HepG2 (cell line): ENCODE measurements around the gene PHOSPHO2. TPM values are rescaled to one million over a fixed set of nuclear protein-coding genes. Genes with fewer than 3 reads are reported as not detected.
A peak's percentile ranks its signal among the peaks of the same experiment; 100 is the strongest.

Experiments
- EP300 ChIP-seq, 3 experiments: sonication (generic) in 1 of 3; formaldehyde crosslinking in 1 of 3; IDR thresholded peaks; 2 replicates each; pipeline versions ENCODE4 v1.5.1 to v1.6.1; 2011 to 2020; ENCODE audit warnings: low read depth in 2 of 3, low read length in 2 of 3, borderline replicate concordance in 1 of 3, improper control_type of control experiment in 1 of 3, mild to moderate bottlenecking in 1 of 3, missing genetic modification reagents in 1 of 3, moderate library complexity in 1 of 3
- HDAC1 ChIP-seq: sonication (generic); formaldehyde crosslinking; IDR thresholded peaks from 2 replicates; pipeline ENCODE4 v1.5.1; 2020; ENCODE audit warnings: mild to moderate bottlenecking, missing genetic modification reagents
- ISL2 ChIP-seq: sonication (generic); formaldehyde crosslinking; IDR thresholded peaks from 2 replicates; pipeline ENCODE4 v1.5.0; 2020; ENCODE audit warnings: missing genetic modification reagents
- KDM6A ChIP-seq: IDR thresholded peaks from 2 replicates; pipeline ENCODE4 v1.6.1; 2016; ENCODE audit warnings: low read depth
- MTA3 ChIP-seq: sonication (generic); formaldehyde crosslinking; IDR thresholded peaks from 2 replicates; pipeline ENCODE4 v1.4.0; 2020; ENCODE audit warnings: missing genetic modification reagents
- NR2F6 ChIP-seq, 2 experiments: IDR thresholded peaks; 2 replicates each; pipeline ENCODE4 v1.6.1; 2016; ENCODE audit warnings: antibody characterized with exemption in 1 of 2, mild to moderate bottlenecking in 1 of 2
- RCOR2 ChIP-seq: IDR thresholded peaks from 2 replicates; pipeline ENCODE4 v1.6.1; 2016; ENCODE audit warnings: missing biosample characterization, missing genetic modification reagents
- SALL2 ChIP-seq: sonication (generic); formaldehyde crosslinking; IDR thresholded peaks from 2 replicates; pipeline ENCODE4 v1.8.1; 2023; ENCODE audit warnings: mild to moderate bottlenecking, missing genetic modification reagents, inconsistent platforms
- SIN3A ChIP-seq: IDR thresholded peaks from 2 replicates; pipeline ENCODE4 v1.6.1; 2011; ENCODE audit warnings: low read depth, mild to moderate bottlenecking, control low read depth, low read length, borderline replicate concordance
- ZNF160 ChIP-seq: sonication (generic); formaldehyde crosslinking; IDR thresholded peaks from 2 replicates; pipeline ENCODE4 v1.8.0; 2022; ENCODE audit warnings: mild to moderate bottlenecking, inconsistent platforms, missing genetic modification reagents
- ZNF354B ChIP-seq: sonication (generic); formaldehyde crosslinking; IDR thresholded peaks from 2 replicates; pipeline ENCODE4 v1.8.0; 2022; ENCODE audit warnings: mild to moderate bottlenecking, missing genetic modification reagents
- ZNF547 ChIP-seq: sonication (generic); formaldehyde crosslinking; IDR thresholded peaks from 2 replicates; pipeline ENCODE4 v1.5.1; 2020; ENCODE audit warnings: mild to moderate bottlenecking, missing genetic modification reagents
- ZNF567 ChIP-seq: sonication (generic); formaldehyde crosslinking; IDR thresholded peaks from 2 replicates; pipeline ENCODE4 v1.8.1; 2023; ENCODE audit warnings: mild to moderate bottlenecking, missing genetic modification reagents, borderline replicate concordance
- ZNF792 ChIP-seq: IDR thresholded peaks from 2 replicates; pipeline ENCODE4 v1.6.1; 2016
- ZZZ3 ChIP-seq: sonication (generic); formaldehyde crosslinking; IDR thresholded peaks from 2 replicates; pipeline ENCODE4 v1.4.0; 2020; ENCODE audit warnings: missing genetic modification reagents, mild to moderate bottlenecking, borderline replicate concordance
- polyA plus RNA-seq, 8 experiments: library from polyadenylated mRNA; depleted of rRNA in 3 of 8; stranded (reverse) in 7 of 8; unstranded in 1 of 8; fragments of >200 nt; fragmentation: Illumina TruSeq in 4 of 8; extraction: Trizol in 4 of 8; gene quantifications; 2 replicates each; pipeline versions ENCODE4 v1.2.1 to v1.2.3, GENCODE V29; 2011 to 2016; ENCODE audit warnings: low read depth in 4 of 8, missing spikeins in 1 of 8, mixed read lengths in 1 of 8; ENCODE audit not compliant: insufficient read depth in 1 of 8
- total RNA-seq, 5 experiments: library from RNA; depleted of rRNA; stranded (reverse); fragments of >200 nt; fragmentation: Illumina TruSeq; extraction: Trizol; gene quantifications; 2 replicates each; pipeline ENCODE4 v1.2.3, GENCODE V29; 2016; ENCODE audit warnings: low read depth in 1 of 5
- TF ChIP-seq, protein P1 (sequence below): sonication (generic); formaldehyde crosslinking; IDR thresholded peaks from 2 replicates; pipeline ENCODE4 v1.5.0; 2020; ENCODE audit warnings: missing genetic modification reagents, mild to moderate bottlenecking, borderline replicate concordance
- TF ChIP-seq, protein P2 (sequence below): sonication (generic); formaldehyde crosslinking; IDR thresholded peaks from 2 replicates; pipeline ENCODE4 v1.4.0; 2020; ENCODE audit warnings: mild to moderate bottlenecking, missing genetic modification reagents
- TF ChIP-seq, protein P3 (sequence below): sonication (generic); formaldehyde crosslinking; IDR thresholded peaks from 2 replicates; pipeline ENCODE4 v1.8.0; 2022; ENCODE audit warnings: mild to moderate bottlenecking, missing genetic modification reagents, moderate library complexity
- TF ChIP-seq, protein P4 (sequence below): fragments of 450-650 bp; IDR thresholded peaks from 2 replicates; pipeline ENCODE4 v1.6.1; 2017
- TF ChIP-seq, protein P5 (sequence below): IDR thresholded peaks from 2 replicates; pipeline ENCODE4 v1.6.1; 2016; ENCODE audit warnings: missing genetic modification reagents, missing compliant biosample characterization
- TF ChIP-seq, protein P6 (sequence below): sonication (generic); formaldehyde crosslinking; IDR thresholded peaks from 2 replicates; pipeline ENCODE4 v1.8.0; 2022; ENCODE audit warnings: mild to moderate bottlenecking, missing genetic modification reagents, moderate library complexity

PHOSPHO2 gene
- total and polyA plus RNA-seq, 2 of the 13 experiments (the other 11 are each of a cell fraction or from before 2014, with no cell fraction given): 6.1 to 11.4 TPM

DNA sequence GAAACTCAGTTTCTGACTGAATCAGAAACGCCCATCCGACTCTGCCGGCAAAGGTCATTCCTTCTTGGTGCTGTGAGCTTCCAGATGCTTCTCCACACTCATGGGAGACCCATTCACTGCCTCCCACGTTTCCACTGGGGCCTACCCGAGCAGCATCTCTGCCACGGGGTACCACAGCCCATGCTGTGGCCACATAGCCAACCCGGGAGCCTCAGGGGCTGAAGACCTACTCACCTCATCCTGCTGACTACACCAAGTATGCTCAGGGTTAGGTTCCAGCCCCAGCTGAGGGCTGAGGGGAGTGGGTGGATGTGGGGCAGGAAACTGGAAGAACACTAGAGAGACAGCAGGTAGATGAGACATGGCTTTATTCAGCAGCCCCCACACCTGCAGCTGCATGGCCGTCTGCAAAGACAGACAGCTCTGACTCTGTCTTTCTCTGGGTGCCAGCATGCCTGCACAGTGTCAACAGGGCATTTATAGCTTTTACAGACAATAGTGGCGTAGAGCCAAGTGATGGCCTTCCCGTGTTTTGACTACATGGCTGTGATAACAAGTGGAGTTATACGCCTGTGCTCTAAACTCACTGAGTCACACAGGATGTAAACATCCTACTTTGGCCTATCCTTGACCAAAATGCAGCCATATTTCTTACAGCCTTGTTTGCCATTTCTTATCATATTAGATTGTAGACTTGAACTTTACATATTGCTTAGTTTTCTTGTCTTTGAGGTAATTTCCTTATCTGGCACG, 22.8 kb downstream of the PHOSPHO2 start (continued):
- TF ChIP-seq, protein P1, sequence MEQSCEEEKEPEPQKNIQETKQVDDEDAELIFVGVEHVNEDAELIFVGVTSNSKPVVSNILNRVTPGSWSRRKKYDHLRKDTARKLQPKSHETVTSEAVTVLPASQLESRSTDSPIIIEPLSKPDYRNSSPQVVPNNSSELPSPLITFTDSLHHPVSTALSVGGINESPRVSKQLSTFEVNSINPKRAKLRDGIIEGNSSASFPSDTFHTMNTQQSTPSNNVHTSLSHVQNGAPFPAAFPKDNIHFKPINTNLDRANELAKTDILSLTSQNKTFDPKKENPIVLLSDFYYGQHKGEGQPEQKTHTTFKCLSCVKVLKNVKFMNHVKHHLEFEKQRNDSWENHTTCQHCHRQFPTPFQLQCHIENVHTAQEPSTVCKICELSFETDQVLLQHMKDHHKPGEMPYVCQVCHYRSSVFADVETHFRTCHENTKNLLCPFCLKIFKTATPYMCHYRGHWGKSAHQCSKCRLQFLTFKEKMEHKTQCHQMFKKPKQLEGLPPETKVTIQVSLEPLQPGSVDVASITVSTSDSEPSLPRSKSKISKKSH (CRISPR knock-in tag): peak; percentile 36; the same call in 1 of the 2 replicates
- TF ChIP-seq, protein P2, sequence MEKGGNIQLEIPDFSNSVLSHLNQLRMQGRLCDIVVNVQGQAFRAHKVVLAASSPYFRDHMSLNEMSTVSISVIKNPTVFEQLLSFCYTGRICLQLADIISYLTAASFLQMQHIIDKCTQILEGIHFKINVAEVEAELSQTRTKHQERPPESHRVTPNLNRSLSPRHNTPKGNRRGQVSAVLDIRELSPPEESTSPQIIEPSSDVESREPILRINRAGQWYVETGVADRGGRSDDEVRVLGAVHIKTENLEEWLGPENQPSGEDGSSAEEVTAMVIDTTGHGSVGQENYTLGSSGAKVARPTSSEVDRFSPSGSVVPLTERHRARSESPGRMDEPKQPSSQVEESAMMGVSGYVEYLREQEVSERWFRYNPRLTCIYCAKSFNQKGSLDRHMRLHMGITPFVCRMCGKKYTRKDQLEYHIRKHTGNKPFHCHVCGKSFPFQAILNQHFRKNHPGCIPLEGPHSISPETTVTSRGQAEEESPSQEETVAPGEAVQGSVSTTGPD (CRISPR knock-in tag): peak; percentile 91
- TF ChIP-seq ZZZ3 (CRISPR knock-in tag) (no peak), EP300 (IDR thresholded peaks at IDR 0.05; ENCODE audit: low read depth in 2 of 2, low read length in 2 of 2) (peak in 1 of 2 experiments; percentile 64; a peak in 2 of 4 replicates), EP300 (CRISPR knock-in tag; IDR thresholded peaks at IDR 0.05; ENCODE audit: borderline replicate concordance) (peak; percentile 72), ZNF567 (CRISPR knock-in tag) (0 out of 2 replicates have a peak, but pooled peaks have one; percentile 57), MTA3 (no peak), SALL2 (no peak), ISL2 (CRISPR knock-in tag) (0 out of 2 replicates have a peak, but pooled peaks have one; percentile 29), ZNF547 (peak; percentile 55; the same call in 1 of the 2 replicates), RCOR2 (CRISPR knock-in tag) (peak; percentile 80; the same call in 1 of the 2 replicates), ZNF354B (CRISPR knock-in tag) (no peak), ZNF160 (CRISPR knock-in tag) (no peak), KDM6A (CRISPR knock-in tag) (no peak), HDAC1 (peak; percentile 63), ZNF792 (CRISPR knock-in tag) (0 out of 2 replicates have a peak, but pooled peaks have one; percentile 28), SIN3A (0 out of 2 replicates have a peak, but pooled peaks have one; percentile 32), NR2F6 (IDR thresholded peaks at IDR 0.05) (peak; percentile 25; the same call in 1 of the 2 replicates), NR2F6 (CRISPR knock-in tag; IDR thresholded peaks at IDR 0.05) (peak; percentile 64)
- TF ChIP-seq, protein P3, sequence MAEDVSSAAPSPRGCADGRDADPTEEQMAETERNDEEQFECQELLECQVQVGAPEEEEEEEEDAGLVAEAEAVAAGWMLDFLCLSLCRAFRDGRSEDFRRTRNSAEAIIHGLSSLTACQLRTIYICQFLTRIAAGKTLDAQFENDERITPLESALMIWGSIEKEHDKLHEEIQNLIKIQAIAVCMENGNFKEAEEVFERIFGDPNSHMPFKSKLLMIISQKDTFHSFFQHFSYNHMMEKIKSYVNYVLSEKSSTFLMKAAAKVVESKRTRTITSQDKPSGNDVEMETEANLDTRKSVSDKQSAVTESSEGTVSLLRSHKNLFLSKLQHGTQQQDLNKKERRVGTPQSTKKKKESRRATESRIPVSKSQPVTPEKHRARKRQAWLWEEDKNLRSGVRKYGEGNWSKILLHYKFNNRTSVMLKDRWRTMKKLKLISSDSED (CRISPR knock-in tag): no peak
- TF ChIP-seq, protein P4, sequence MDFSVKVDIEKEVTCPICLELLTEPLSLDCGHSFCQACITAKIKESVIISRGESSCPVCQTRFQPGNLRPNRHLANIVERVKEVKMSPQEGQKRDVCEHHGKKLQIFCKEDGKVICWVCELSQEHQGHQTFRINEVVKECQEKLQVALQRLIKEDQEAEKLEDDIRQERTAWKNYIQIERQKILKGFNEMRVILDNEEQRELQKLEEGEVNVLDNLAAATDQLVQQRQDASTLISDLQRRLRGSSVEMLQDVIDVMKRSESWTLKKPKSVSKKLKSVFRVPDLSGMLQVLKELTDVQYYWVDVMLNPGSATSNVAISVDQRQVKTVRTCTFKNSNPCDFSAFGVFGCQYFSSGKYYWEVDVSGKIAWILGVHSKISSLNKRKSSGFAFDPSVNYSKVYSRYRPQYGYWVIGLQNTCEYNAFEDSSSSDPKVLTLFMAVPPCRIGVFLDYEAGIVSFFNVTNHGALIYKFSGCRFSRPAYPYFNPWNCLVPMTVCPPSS: no peak
- TF ChIP-seq, protein P5, sequence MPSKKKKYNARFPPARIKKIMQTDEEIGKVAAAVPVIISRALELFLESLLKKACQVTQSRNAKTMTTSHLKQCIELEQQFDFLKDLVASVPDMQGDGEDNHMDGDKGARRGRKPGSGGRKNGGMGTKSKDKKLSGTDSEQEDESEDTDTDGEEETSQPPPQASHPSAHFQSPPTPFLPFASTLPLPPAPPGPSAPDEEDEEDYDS (CRISPR knock-in tag): peak; percentile 88
- TF ChIP-seq, protein P6, sequence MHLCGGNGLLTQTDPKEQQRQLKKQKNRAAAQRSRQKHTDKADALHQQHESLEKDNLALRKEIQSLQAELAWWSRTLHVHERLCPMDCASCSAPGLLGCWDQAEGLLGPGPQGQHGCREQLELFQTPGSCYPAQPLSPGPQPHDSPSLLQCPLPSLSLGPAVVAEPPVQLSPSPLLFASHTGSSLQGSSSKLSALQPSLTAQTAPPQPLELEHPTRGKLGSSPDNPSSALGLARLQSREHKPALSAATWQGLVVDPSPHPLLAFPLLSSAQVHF (CRISPR knock-in tag): no peak
